Gastroesophageal sphincter (tissue), 4 donors: Measurements from ENCODE around the gene ZFHX2. TPM values are rescaled to one million over a fixed set of nuclear protein-coding genes. Genes with fewer than 3 reads are reported as not detected.

Experiments used
- ATAC-seq: fragments of 150-250 bp; one replicate; pipeline ENCODE4 v1.9.1; 2016; ENCODE audit warnings: mild to moderate bottlenecking, moderate library complexity
- H3K27ac ChIP-seq, 4 donors: fragments of 200-600 bp; sonication (generic) in 3 of 4; 1 replicate in 3 of 4; 2 replicates in 1 of 4; pipeline ENCODE4 v1.5.1; 2016 to 2019
- H3K27me3 ChIP-seq: fragments of 200-600 bp; sonication (generic); one replicate; pipeline ENCODE4 v1.5.1; 2019
- H3K36me3 ChIP-seq, 2 donors: fragments of 200-600 bp; sonication (generic); one replicate each; pipeline ENCODE4 v1.5.1; 2019; ENCODE audit warnings: control low read depth in 1 of 2
- H3K4me1 ChIP-seq, 3 donors: fragments of 200-600 bp; sonication (generic); 1 replicate in 2 of 3; 2 replicates in 1 of 3; pipeline ENCODE4 v1.5.1; 2016 to 2019; ENCODE audit warnings: control low read depth in 2 of 3
- H3K4me3 ChIP-seq, 2 donors: fragments of 200-600 bp; sonication (generic); one replicate each; pipeline ENCODE4 v1.5.1; 2019; ENCODE audit warnings: mild to moderate bottlenecking in 1 of 2, moderate library complexity in 1 of 2
- H3K9me3 ChIP-seq, 3 donors: fragments of 200-600 bp; sonication (generic); one replicate each; pipeline ENCODE4 v1.5.1; 2017 to 2019; ENCODE audit warnings: control low read depth in 2 of 3
- EP300 ChIP-seq: sonication (generic); formaldehyde crosslinking; IDR thresholded peaks from one replicate; pipeline ENCODE4 v1.6.1; 2017; ENCODE audit warnings: antibody characterized with exemption, mild to moderate bottlenecking
- POLR2A ChIP-seq, 2 donors: fragments of 450-650 bp; IDR thresholded peaks; one replicate each; pipeline ENCODE4 v1.6.1; 2017; ENCODE audit warnings: antibody characterized with exemption in 2 of 2, mild to moderate bottlenecking in 2 of 2, moderate library complexity in 1 of 2
- POLR2AphosphoS5 ChIP-seq: sonication (generic); formaldehyde crosslinking; IDR thresholded peaks from one replicate; pipeline ENCODE4 v1.6.1; 2017; ENCODE audit warnings: antibody characterized with exemption
- WGBS, 2 donors: methylation state at CpG; one replicate each; pipeline ENCODE4 v1.1.5; 2018; ENCODE audit warnings: low coverage in 1 of 2; 5-methylcytosine and 5-hydroxymethylcytosine counted together
- total RNA-seq, 4 donors: library from RNA; depleted of rRNA; stranded (reverse); fragments of >200 nt; gene quantifications; one replicate each; pipeline ENCODE4 v1.1.0, GENCODE V29; 2016
- TF ChIP-seq, protein P1 (sequence below), 4 experiments: fragments of 200-600 bp in 2 of 4; fragments of 450-650 bp in 2 of 4; sonication (generic) in 1 of 4; IDR thresholded peaks; one replicate each; pipeline ENCODE4 v1.5.1; 2017 to 2019; ENCODE audit warnings: antibody characterized with exemption in 4 of 4, mild to moderate bottlenecking in 2 of 4, moderate library complexity in 2 of 4

The ZFHX2 gene
- total RNA-seq, 4 donors from 2014 or later: 0.13 to 2.5 (median 1.2) TPM

DNA sequence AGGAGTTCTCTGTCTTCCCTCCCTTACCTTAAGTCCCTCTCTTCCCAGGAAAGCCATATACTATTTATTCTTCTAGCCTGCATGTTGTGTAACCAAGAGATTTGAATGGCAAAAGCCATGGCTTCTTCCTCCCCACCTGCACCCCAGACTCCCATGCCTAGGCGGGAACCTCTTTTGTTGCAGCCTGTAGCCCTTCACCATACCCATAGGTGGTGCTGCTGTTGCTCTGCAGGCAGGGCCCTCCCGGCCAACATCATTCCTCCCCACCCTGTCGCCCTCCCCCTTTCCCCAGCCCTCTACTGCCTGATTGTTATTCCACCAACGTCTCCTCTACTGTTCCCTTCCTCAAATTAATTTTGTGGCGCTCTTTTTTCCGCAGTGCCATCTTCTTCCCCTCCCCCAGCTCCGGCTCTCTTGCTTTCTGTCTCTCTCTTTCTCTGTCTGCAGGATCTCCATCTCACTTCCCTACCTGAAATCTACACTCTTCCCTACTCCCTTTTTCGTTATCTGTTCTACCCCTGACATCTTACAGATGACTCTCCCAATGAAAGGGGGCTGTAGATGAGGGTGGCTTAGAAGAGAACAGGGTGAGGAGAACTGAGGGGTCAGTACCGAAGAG is 68.2 kb downstream of the ZFHX2 start:
- Histone ChIP-seq H3K27me3 (no peaks in the 10 kb centered on the region), H3K27ac (no peak overlapping the region), H3K4me3 (no peak overlapping the region), H3K36me3 (peaks cover 0 to 67% of the 10 kb centered on the region in 2 donors), H3K4me1 (no peaks in the 10 kb centered on the region), H3K9me3 (no peaks in the 10 kb centered on the region)
- no peak for ATAC-seq
- TF ChIP-seq, protein P1, sequence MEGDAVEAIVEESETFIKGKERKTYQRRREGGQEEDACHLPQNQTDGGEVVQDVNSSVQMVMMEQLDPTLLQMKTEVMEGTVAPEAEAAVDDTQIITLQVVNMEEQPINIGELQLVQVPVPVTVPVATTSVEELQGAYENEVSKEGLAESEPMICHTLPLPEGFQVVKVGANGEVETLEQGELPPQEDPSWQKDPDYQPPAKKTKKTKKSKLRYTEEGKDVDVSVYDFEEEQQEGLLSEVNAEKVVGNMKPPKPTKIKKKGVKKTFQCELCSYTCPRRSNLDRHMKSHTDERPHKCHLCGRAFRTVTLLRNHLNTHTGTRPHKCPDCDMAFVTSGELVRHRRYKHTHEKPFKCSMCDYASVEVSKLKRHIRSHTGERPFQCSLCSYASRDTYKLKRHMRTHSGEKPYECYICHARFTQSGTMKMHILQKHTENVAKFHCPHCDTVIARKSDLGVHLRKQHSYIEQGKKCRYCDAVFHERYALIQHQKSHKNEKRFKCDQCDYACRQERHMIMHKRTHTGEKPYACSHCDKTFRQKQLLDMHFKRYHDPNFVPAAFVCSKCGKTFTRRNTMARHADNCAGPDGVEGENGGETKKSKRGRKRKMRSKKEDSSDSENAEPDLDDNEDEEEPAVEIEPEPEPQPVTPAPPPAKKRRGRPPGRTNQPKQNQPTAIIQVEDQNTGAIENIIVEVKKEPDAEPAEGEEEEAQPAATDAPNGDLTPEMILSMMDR (IDR thresholded peaks at IDR 0.05): no peak
- TF ChIP-seq POLR2A (IDR thresholded peaks at IDR 0.05): no peak
- no peak for TF ChIP-seq POLR2AphosphoS5
- no peak for TF ChIP-seq EP300
- 36 to 46% methylated on average over 6 to 9 of the region's 9 CpGs for WGBS, 2 donors

DNA sequence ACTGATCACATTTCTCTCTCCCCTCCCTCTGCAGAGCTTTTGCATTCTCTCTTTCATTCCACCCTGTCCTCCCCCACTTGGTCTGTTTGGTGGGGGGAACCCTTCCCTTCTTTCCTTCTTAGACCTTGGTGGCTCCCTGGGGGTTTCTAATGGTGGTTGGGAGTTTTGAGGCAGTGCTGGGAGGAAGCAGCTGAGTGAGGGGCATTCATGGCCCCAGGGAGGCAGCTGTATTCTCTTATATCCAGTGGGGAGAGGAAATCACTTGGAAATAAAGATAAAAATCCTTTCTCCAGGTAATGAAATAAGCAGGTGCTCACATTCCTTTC is 68.8 kb downstream of the ZFHX2 start:
- Histone ChIP-seq H3K4me1 (no peaks in the 10 kb centered on the region), H3K36me3 (peaks cover 0 to 66% of the 10 kb centered on the region in 2 donors), H3K9me3 (no peaks in the 10 kb centered on the region), H3K27me3 (no peaks in the 10 kb centered on the region), H3K27ac (no peak overlapping the region), H3K4me3 (no peak overlapping the region)
- TF ChIP-seq, protein P1 (IDR thresholded peaks at IDR 0.05): no peak
- no peak for TF ChIP-seq EP300
- TF ChIP-seq POLR2AphosphoS5: no peak
- ATAC-seq: no peak

DNA sequence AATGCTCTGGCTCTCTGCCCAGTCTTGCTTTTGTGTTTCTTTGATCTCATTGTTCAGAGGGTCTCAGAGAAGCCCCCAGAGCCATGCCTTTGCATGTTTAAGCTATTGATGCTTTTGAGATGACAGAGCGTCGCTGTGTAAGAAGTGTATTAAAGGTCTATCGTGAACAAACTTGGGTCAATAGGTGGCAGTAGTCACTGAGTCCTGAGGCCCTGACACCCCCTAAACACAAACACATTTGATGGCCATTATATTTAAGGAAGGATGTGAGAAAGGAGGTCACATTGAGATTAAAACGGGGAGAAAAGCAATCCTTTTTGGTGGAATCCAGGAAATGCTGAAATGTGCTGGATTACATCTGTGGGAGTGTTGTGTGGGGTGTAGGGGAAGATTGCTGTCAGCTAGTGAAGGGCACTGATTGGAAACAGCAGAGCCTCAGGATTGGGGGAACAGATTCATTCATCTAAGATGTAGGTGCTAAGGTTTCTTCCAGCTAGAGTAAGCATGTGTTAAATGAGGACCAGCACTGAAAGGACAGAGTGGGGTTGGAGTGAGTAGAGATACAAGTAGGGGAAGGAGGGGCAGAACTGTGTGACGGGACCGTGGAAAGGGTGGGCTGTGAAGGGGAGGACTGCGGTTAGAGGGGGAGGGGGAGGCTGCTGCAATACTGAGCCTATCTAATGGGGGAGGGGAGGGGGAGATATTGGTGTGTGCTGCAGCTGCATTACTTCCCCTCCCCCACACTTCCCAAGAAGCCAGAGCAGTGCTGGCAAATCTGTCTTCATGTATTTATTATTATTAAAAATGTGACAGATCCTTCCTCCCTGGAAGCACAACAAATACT is 69.4 kb downstream of the ZFHX2 start:
- H3K27ac ChIP-seq: no peak overlapping the region
- no peak for ATAC-seq
- peaks cover 0 to 68% of the 10 kb centered on the region in 2 donors for H3K36me3 ChIP-seq
- H3K4me3 ChIP-seq: no peak overlapping the region
- H3K4me1 ChIP-seq: no peaks in the 10 kb centered on the region
- H3K9me3 ChIP-seq: no peaks in the 10 kb centered on the region
- H3K27me3 ChIP-seq: no peaks in the 10 kb centered on the region
- TF ChIP-seq, protein P1 (IDR thresholded peaks at IDR 0.05): no peak
- TF ChIP-seq POLR2A (IDR thresholded peaks at IDR 0.05) (no peak), POLR2AphosphoS5 (no peak), EP300 (no peak)
- 37 to 43% methylated on average over 4 to 7 of the region's 7 CpGs for WGBS, 2 donors

DNA sequence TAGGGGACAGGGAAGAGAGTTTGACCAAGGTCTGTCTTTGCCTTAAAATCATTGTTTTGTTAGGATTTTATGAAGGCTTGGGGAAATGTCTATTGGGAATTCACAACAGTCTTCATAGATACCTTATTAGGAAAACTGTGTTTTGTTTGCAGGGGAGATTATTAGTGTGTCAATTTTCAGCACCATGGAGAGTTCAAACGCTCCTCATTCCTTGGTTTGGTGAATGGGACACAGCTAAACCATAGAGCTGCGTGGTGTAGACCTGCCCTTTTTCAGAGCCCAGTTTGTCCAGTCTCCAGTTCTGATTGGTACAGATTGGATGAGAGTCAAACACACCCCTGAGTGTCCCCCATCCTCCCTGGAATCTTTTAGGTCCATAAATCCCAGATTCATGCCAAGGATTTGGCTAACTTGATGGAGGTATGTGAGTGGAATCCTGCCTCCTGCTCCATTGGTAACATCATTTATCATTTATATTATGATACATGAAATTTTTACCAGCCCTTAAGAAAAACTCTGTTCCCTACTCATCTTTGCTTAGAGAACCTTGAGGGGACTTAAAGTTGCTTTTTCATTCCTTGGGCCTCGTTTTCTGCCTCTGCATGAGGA is 70.1 kb downstream of the ZFHX2 start:
- H3K9me3 ChIP-seq: no peaks in the 10 kb centered on the region
- TF ChIP-seq, protein P1 (IDR thresholded peaks at IDR 0.05): no peak
- no peak for TF ChIP-seq POLR2AphosphoS5
- TF ChIP-seq EP300: no peak
- TF ChIP-seq POLR2A (IDR thresholded peaks at IDR 0.05): no peak
- H3K36me3 ChIP-seq: peaks cover 4 to 68% of the 10 kb centered on the region in 2 donors
- no peak overlapping the region for H3K4me3 ChIP-seq
- H3K4me1 ChIP-seq: no peaks in the 10 kb centered on the region
- 36 to 40% methylated on average over 2 to 3 of the region's 3 CpGs for WGBS, 2 donors
- no peaks in the 10 kb centered on the region for H3K27me3 ChIP-seq
- ATAC-seq: no peak
- no peak overlapping the region for H3K27ac ChIP-seq
